NOMO-1 treated with dmso at 0.1 percent for 144 hours (cell line): ENCODE data around the gene ZC3H18.

Experiments used
- DNase-seq: peaks from one replicate; lab custom pipeline; 2025; ENCODE audit not compliant: unreplicated experiment; lab: John Stamatoyannopoulos, UW

The ZC3H18 gene

DNA sequence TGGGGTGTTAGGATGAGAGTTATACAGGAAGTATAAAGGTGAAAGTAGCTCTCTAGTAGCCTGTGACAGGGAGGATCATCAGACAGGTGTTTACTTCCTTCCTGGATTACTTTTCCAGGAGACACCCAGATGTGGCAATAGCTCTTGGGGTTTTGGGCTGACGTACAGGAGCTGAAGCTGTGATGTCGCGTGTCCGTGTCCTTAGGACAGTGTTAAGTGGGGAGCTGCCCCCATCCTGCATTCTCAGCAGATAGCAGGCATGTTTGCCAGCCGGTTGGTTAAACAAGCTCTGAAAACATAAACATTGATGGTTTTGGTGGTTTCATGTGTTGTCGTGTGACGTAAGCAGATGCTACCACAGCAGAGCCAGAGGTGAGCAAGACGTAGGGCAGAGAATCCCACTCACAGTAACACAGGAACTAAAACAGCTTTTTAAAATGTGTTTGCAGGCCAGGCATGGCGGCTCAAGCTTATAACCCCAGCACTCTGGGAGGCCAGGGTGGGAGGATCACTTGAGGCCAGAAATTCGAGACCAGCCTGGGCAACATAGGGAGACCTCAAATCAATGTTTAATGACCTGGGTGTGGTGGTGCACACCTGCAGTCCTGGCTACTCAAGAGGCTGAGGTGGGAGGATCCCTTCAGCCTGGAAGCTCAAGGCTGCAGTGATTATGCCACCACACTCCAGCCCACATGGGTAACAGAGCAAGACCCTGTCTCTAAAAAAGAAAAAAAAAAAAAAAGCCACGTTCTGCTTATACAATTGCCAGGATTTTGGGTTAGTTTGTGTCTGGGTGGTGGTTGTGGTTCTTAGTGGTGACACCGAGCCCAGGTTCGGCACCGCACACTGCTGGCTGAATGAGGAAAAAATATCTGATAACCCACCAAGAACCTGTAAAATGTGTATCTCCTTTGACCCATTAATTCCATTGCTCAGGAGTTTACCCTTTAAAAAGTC is 49.9 kb downstream of the ZC3H18 start:
- DNase-seq: no peak

DNA sequence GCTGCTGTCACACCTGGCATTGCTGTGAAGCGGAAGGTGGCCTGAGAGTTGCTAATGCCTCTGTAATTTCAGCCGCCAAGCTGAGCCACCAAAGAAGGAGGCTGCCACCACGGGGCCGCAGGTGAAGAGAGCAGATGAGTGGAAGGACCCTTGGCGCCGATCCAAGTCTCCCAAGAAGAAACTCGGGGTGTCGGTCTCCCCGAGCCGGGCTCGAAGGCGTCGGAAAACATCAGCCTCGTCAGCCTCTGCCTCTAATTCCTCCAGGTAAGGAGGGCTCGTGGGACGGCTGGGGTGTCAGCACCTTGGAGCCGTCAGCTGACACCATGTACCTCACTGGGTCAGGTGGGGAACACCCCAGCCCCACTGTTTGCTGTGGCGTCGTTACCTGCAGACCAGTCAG is 51.9 kb downstream of the ZC3H18 start:
- no peak for DNase-seq

DNA sequence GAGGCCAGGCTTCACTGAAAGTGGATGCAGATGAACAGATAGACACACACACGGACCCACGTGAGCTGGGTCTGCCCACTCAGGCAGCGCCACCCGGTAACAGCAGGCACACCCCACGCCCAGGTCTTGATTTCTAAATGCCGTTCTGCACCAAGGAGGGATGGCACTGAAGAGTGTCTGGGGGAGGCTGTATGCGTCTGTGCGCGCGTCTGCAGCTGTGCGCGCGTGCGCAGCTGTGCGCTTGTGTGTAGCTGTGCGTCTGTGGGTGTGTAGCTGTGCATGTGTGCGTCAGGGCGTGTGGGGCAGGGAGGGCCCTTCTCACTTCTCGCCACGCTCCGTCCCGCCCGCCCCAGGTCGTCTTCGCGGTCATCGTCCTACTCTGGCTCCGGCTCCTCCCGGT is 52.7 kb downstream of the ZC3H18 start:
- no peak for DNase-seq

- DNase-seq: no peak
Observed at GRCh38 chr16:88623858-88624257, 53.7 kb downstream of the ZC3H18 start.

- no peak for DNase-seq
Observed at GRCh38 chr16:88624481-88624880, 54.3 kb downstream of the ZC3H18 start.

DNA sequence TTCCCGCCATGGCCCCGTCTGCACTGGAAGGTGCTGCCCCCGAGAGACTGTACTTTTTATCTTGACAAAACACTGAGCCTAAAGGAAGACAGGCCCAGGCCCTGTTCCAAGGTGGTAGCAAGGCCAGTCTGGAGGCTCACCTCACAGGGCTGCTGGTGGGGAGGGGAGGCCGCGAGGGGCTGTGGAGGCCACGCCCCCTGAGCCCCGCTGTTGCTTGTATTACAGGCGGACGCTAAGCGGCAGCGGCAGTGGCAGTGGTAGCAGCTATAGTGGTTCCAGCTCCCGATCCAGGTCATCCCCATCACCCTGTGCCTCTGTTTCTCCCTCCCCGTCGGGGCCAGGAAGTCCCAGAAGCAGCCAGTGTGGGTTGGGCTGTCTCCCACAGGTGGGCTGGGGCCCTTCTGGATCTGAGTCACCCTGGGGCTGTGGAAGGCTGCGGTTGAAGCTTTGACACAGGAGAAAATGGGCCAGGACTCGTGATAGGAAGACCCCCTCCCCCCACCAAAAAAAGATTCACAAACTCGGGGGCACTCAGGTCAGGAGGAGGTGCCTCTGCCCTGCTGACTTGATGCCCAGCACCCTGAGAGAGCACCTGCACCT is 54.9 kb downstream of the ZC3H18 start:
- no peak for DNase-seq

GRCh38 chr16:88626646-88627045 is 56.4 kb downstream of the ZC3H18 start:
- DNase-seq: no peak

- no peak for DNase-seq
Observed at GRCh38 chr16:88627531-88628411, 57.6 kb downstream of the ZC3H18 start.

- DNase-seq: no peak
Observed at GRCh38 chr16:88628512-88628974, 58.3 kb downstream of the ZC3H18 start.

DNA sequence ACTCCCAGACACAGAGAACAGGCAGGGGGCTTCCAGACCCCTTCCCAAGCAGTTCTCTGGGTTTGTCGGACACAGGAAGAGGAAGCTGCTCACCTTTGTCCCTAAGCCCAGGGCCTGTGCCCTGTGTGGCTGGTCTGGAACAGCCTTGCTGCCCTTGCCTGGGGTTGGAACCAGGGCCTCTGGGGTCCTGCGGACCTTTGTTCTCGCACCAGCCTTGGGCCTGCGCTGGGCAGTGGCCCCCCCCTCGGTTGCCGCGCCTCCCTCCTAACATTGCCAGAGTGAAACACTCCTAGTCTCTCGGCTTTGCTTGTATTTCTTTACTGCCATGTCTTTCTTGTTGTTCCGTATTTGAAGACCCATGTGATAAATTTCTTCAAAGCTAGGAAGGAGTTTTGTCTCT is 59.6 kb downstream of the ZC3H18 start:
- DNase-seq: no peak

GRCh38 chr16:88630433-88630832 is 60.2 kb downstream of the ZC3H18 start:
- no peak for DNase-seq

DNA sequence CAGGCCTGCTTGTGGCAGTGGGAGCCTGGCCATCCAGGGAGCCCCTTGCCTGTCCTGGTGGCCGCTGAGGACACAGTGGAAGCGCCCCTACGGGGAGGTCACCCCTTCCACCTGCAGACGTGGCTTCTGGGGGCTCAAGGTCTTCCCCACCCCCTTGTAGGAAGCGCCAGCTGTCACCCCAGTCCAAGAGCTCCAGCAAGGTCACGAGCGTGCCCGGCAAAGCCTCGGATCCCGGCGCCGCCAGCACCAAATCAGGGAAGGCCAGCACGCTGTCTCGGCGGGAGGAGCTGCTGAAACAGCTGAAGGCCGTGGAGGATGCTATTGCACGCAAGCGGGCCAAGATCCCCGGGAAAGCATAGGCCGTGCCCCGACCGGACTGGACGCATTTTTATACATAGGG is 60.7 kb downstream of the ZC3H18 start:
- no peak for DNase-seq

DNA sequence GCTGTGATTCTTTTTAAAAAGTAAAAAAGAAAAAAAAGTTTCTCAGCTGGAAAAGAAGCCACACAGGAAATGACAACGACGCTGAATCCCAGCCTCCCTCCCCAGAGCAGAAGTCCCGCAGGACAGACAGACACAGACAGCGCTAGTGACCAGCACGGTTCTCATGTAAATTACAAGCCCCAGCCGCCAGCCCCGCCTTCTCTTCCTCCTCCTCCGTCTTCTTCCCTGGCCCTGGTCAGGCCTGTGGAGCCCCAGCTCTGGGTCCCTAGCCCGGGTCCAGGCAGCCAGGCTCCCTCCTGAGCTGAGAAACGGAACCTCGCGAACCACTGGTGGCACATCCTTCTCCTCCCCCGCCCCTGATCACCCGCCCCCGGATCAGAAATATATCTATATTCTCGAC is 61.2 kb downstream of the ZC3H18 start:
- DNase-seq: no peak

DNA sequence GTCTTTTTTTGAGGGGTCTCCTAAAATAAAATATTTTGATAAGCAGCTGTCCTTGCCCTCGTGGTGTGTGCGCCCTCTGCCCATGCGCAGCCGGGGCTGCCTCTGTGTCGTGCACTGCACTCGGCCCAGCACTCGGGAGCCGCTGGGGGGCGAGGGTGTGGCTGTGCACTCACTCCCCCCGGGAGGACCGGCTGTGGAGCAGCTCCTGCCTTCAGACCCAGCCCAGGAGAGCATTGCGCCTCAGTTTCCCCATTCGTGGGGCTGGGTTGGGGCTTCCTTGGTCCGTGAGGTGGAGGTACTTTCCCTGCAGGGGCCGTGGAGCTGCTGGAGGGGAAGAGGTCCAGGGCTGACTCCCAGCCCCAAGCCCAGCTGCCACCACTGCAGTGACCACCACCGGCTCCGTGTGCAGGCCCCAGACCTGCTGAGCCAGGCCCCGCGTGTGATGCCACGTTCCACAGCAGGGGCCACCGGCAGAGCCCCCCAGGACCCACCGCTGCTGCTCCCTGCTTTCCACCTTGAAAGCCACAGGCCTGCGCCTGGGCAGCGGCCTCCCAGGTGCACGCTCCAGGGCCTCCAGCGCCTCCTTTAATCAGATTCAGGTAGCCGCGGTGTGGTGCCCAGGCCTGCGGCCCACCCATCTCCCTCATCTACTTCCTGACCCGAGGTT is 61.9 kb downstream of the ZC3H18 start:
- DNase-seq: no peak

DNA sequence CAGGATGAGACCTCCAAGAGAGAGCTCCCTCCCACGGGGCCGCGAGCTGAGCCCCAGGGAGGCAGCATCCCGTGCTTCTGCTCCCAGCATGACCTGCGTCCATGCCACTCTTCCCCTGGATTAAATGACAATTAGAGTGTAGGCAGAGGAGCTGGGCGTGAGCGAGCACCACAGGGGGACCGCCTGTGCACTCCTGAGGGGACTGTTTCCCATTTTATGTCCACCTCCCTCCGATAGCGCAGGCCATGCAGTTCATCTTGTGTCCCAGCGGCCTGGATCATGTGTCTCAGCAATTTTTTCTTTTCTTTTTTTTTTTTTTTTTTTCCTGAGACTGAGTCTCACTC is 62.4 kb downstream of the ZC3H18 start:
- no peak for DNase-seq

DNA sequence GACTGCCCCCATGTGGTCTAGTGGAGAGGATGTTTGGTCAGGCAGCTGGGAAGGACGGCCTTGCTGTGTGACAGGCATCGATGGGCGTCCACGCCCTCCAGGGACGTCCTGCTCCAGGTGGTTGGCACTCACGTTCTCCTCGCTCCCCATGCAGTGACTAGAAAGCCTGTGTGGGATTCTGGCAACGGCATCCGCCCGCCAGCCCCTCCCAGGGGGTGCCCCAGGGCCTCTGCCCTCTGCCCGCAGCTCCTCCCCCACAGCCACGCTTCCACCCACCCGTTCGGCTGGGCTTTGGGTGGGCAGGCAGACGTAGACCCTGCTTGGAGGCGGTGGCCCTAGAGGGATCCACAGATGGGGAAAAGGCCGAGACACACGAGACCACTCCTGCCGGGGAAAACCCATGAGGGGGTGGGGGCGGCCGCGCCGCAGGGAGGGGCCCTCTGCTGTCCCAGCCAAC is 63.5 kb downstream of the ZC3H18 start:
- no peak for DNase-seq

- no peak for DNase-seq
Observed at GRCh38 chr16:88634141-88634993, 64.2 kb downstream of the ZC3H18 start.

- DNase-seq: no peak
Observed at GRCh38 chr16:88634994-88635670, 64.9 kb downstream of the ZC3H18 start.

DNA sequence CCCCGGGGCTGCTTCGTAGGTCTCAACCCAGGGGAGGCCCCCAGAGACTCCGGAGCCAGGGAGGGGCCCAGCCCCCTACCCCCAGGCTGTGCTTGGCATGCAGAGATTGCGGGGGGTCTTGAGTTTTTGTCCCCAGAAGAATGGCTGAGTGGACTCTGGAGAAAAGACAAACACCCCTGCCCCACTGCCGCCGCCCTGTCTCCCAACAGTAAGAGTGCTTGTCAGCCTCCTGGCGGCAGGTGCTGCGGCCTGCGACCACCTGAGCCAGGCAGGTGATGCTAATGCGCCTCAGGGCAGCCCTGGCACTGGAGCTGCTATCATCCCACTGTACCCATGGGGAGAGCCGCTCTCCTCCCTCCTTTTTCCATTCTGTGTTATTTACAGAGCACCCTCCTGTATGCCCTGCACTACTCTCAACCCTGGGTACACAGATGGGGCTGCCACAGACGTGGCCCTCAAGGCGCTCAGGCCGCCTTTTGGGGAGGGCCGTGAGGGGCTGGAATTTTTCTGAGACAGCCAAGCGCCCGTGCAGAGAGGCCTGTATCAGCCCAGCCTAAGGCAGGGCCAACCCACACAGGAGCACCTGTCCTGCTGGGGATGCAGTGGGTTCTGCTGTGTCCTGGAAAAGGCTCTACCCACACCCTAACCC is 65.6 kb downstream of the ZC3H18 start:
- DNase-seq: no peak
